GM18858 (cell line): ENCODE results near the gene PLPP4.
A peak's percentile ranks its signal among the peaks of the same experiment; 100 is the strongest.

ENCODE experiments used
- ATAC-seq: cut with Tn5 transposase; IDR thresholded peaks from one replicate; pipeline ENCODE4 v1.9.1; 2021; ENCODE audit not compliant: unreplicated experiment

Gene PLPP4

DNA sequence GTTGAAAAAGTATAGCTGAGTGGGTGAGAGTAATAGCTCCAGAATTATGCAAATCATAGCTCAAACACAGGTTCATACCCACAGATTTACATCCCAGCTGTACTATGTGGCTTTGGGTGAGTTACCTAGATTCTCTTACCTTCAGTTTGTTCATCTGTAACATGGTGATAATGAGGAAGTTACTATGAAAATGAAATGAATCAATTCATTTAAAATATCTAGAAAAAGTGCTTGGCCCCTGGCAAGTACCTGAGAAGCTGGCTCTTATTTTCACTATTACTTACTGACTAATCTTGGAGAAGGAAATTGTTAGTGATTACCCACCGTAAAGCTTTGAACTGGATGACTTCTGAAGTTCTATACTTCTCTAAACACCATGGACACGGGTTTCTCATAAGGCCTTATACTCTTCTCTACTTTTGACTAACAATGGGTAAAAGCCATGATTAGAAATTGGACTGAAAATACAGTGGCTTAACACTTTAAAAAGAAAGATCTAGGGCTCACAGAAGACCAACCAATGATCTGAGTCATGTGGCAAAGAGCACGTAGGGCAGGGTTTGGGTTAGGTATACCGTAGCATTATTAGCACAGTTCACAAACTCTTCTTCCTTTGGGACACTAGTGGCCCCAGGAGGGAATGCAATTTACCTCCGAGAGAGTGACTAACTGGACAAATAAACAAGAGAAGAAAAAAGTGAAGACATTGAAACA is 149.2 kb downstream of the PLPP4 start:
- ATAC-seq = peak; percentile 64

- ATAC-seq = peak; percentile 7
Measured at GRCh38 chr10:120607016-120607709, 150.1 kb downstream of the PLPP4 start.

GRCh38 chr10:120607710-120608703 is 151.0 kb downstream of the PLPP4 start:
- ATAC-seq = peak; percentile 32

GRCh38 chr10:120609006-120609405 is 152.0 kb downstream of the PLPP4 start:
- no peak for ATAC-seq

DNA sequence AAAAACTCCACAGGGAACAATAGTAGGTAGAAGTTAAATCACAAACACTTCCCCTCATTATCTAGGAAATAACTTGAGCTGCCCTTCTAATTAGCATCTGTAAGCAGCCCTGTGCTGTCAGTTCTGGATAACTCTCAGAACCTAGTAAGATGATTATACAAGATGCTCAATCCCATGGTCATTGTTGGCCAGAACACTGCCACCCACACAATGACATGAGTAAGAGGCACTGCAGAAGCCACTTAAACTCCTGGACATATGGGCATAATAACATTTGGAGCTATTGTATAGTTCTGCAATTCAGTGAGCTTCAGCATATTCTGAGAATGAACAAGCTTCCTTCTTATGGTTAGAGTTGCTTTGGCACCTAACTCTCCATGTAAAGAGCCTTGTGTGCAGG is 153.8 kb downstream of the PLPP4 start:
- ATAC-seq = no peak

DNA sequence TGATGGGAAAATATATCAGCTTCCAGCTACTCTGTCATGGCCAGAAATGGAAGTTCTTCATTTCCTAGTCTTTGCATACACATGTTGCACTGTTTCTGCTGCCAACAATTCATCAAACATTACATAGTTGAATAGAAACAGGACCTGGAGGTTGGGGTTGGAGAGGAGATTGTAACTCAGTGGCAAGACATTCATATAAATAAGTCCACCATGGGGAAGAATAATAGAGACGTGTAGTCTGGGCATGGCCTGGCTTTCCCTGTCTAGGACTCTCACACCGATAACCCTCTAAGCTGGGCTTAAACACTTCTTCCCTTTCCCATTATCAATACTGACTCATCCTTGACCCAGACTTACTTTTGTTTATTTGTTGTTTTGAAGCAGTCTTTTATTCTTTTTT is 155.7 kb downstream of the PLPP4 start:
- no peak for ATAC-seq

GRCh38 chr10:120613180-120613579 is 156.2 kb downstream of the PLPP4 start:
- no peak for ATAC-seq

DNA sequence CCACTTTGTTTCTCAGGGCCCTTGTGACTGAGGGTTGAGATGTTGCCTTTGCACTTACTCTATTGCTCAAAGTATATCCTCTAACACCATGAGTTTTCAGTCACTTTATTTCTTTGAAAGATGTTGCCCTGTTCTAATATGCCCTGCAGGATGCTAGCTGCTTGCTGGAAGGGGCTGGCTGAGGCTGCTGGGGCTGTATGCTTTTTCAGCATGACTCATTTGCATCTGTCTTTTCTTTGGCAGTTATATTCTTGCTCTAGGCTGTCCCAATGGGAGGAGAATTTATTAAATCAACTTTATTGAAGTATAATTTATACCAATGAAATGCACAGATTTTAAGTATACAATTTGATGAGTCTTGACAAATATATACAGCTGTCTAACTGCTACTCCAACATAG is 157.7 kb downstream of the PLPP4 start:
- no peak for ATAC-seq

DNA sequence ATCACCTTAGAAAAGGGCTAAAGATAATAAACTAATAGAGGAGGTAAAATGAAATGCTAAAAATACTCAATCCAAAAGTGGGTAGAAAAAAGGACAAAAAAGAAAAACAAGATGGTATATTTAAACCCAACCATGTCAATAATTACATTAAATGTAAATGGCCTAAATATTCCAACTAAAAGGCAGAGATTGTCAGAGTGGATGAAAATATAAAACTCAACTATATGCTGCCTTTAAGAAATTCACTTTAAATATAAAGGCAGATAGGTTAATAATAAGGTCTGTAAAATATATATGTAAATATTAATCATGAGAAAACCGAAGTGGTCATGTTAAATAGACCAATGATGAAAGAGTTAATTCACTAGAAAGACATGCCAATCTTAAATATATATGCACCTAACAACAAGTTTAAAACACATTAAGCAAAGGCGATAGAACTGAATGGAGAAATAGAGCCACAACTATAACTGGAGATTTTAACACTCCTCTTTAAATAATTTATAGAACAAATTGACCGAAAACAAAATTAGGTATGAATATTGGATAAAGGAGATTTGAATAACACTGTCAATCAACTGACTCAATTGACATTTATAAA is 159.4 kb downstream of the PLPP4 start:
- no peak for ATAC-seq

DNA sequence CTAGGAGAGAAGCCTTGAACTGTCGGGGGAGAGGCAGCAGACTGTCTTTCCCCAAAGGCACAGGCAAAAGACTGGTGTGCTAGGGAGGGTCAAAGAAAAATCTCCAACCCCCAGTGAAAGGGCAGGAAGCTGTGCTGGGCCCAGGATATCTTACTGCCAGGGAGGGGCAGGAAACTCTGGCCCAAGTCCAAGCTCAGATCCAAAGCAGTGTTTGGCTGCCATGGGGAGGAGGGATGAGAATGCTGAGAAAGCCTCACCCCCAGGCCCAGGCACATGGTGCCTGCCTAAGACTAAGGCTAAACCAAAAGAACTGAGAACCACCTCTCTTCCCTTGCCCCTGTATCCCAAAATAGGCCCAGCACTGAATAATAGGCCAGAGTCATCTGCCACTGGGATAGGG is 171.2 kb downstream of the PLPP4 start:
- no peak for ATAC-seq

DNA sequence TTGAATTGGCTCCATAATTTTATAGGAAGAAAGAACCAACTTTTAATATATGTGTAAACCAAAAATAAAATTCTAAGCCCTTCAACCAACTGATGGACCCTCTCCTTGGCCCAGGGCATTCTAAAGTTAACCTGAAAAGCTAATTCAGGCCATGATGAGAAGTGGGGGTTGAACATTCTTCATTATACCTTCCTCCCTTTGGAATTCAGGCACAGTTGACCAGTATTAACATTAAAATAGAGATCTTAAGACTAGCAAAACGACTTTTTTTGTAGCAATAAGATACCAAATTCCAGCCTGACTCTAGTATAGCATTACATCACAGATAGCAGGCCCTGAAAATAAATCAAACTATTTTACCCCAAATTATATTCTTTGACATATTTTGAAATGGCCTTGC is 173.2 kb downstream of the PLPP4 start:
- ATAC-seq = no peak

DNA sequence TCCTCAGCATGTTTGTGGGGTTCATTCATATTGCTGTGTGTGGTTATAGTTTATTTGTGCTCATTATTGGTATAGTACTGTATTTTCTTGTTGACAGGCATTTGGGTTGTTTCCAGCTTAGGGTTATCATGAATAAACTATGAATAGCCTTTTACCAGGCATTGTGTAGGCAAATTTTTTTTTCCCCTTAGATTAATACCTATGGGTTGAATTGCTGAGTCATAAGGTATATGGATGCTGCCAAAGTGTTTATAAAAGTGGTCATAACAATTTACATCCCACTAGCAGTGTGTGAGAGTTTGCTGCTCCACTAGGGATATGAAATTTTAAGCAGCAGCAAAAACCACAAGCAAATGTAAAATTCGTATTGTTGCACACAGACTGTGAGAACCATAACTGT is 175.0 kb downstream of the PLPP4 start:
- no peak for ATAC-seq

- no peak for ATAC-seq
Measured at GRCh38 chr10:120632942-120633341, 175.9 kb downstream of the PLPP4 start.

DNA sequence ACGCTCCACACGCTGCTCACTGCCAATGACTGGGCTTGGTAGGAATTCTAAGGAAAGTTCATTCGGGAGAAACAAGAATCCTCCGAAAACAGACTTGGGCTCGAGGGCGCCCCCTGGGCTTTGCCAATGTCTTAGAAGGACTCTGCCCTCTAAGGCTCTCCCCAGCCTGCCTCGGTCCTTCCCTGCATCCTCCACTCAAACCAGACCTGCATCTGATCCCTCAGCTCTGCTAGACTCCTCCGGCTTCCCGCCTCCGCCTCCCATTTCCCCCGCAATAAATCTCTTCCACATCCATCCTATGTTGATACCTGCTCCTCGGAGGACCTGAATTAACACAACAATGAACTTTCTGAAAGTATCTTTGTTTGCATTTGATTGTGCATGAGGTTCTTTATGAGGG is 177.6 kb downstream of the PLPP4 start:
- no peak for ATAC-seq
